Measurements from ENCODE around the gene GALNT10.

GALNT10 gene

GRCh38 chr5:154237376-154237743 lies 46.8 kb downstream of the GALNT10 start:
- WGBS (ENCODE audit: extremely low coverage, insufficient coverage, low lambda C conversion rate): no CpG with 5 or more reads among the region's 5 CpGs
- peaks cover 4% of the 10 kb centered on the region for H3K79me1 ChIP-seq (ENCODE audit: low read length)
- no peak overlapping the region for H3K4ac ChIP-seq (ENCODE audit: low read depth, low read length)
- H3K23ac ChIP-seq (ENCODE audit: low read length): no peak overlapping the region
- no peak overlapping the region for H3K18ac ChIP-seq (ENCODE audit: low read length)
- no peak overlapping the region for H4K5ac ChIP-seq (ENCODE audit: low read length)
- H3K9ac ChIP-seq (ENCODE audit: low read length): no peak overlapping the region
- no peak overlapping the region for H3K4me2 ChIP-seq (ENCODE audit: low read length)
- peaks cover 2% of the 10 kb centered on the region for H3K79me2 ChIP-seq (ENCODE audit: control insufficient read depth, insufficient read depth, low read length)
- no peak overlapping the region for H4K8ac ChIP-seq (ENCODE audit: low read depth, low read length)
- H3K4me3 ChIP-seq (ENCODE audit: low read length): no peak overlapping the region
- H2BK5ac ChIP-seq (ENCODE audit: low read length): no peak overlapping the region
- H3K36me3 ChIP-seq (ENCODE audit: control insufficient read depth, insufficient read depth, low read length): no peaks in the 10 kb centered on the region
- H2BK15ac ChIP-seq (replicated peaks; ENCODE audit: low read depth): no peak overlapping the region
- H2AK5ac ChIP-seq (ENCODE audit: low read length): no peak overlapping the region
- DNase-seq: no peak
- no peak overlapping the region for H2BK120ac ChIP-seq (ENCODE audit: low read depth, low read length)
- H3K27ac ChIP-seq (ENCODE audit: low read depth, low read length): no peak overlapping the region
- H3K4me1 ChIP-seq (ENCODE audit: control insufficient read depth, low read depth, low read length): peaks cover 17% of the 10 kb centered on the region
- H3K27me3 ChIP-seq (ENCODE audit: insufficient read depth, low read length, poor library complexity): no peaks in the 10 kb centered on the region
- no peak overlapping the region for H3K56ac ChIP-seq (ENCODE audit: low read length)

DNA sequence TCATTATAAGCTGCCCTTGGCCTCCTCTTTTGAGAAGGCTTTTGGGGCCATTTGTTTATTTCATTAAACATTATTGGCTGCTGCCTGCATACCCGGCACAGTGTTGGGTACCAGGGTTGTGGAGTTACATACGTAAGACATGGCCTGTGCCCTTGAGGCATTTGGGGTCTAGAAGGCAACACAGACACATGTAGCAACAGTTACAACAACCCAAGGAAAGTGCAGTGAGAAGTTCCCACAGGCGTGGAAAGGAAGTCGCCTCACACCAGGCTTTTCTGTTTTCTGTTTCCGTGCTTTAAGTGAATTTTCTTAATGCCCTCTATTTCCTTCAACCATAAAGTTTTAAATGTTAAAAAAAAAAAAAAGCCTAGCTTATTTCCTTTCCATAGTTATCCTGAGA lies 47.4 kb downstream of the GALNT10 start:
- peaks cover 2% of the 10 kb centered on the region for H3K79me2 ChIP-seq (ENCODE audit: control insufficient read depth, insufficient read depth, low read length)
- no peak overlapping the region for H2BK120ac ChIP-seq (ENCODE audit: low read depth, low read length)
- WGBS (ENCODE audit: extremely low coverage, insufficient coverage, low lambda C conversion rate): no CpG with 5 or more reads among the region's 5 CpGs

DNA sequence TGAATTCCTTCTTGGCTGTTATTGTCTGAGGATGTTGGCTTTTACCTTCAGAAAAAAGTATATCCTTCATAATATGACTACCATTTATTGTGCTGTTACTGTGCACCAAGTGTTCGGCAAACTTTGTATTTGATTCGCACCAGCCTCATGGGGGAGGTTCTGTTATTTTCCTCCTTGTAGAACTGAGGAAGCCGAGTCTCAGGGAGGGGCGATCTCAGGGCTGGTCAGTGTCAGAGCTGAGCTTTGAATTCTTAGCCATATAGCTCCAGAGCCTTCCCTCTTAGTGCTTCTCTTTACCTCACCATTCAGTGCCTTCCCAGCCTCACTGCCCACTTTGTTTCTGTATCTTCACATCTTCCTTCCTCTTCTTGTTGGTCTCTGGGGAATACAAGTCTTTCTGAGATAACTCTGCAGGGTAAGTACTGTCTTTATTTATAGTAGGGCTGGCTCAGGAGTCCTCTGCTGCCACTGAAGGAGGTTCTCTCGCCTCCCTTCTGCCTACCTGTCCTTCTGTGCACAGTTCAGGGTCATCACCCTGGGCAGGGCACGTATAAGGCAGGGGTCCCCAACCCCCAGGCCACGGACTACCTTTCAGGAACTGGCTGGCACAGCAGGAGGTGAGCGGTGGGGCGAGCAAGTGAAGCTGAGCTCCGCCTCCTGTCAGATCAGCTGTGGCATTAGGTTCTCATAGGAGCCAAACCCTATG lies 48.4 kb downstream of the GALNT10 start:
- Histone ChIP-seq H4K8ac (ENCODE audit: low read depth, low read length) (no peak overlapping the region), H3K4ac (ENCODE audit: low read depth, low read length) (no peak overlapping the region), H2BK120ac (ENCODE audit: low read depth, low read length) (no peak overlapping the region), H2BK15ac (replicated peaks; ENCODE audit: low read depth) (no peak overlapping the region), H3K27ac (ENCODE audit: low read depth, low read length) (no peak overlapping the region), H3K56ac (ENCODE audit: low read length) (no peak overlapping the region), H2BK5ac (ENCODE audit: low read length) (no peak overlapping the region), H3K36me3 (ENCODE audit: control insufficient read depth, insufficient read depth, low read length) (no peaks in the 10 kb centered on the region), H3K4me2 (ENCODE audit: low read length) (no peak overlapping the region), H3K18ac (ENCODE audit: low read length) (no peak overlapping the region), H2AK5ac (ENCODE audit: low read length) (no peak overlapping the region), H3K4me1 (ENCODE audit: control insufficient read depth, low read depth, low read length) (peaks cover 20% of the 10 kb centered on the region), H3K27me3 (ENCODE audit: insufficient read depth, low read length, poor library complexity) (no peaks in the 10 kb centered on the region), H4K5ac (ENCODE audit: low read length) (no peak overlapping the region), H3K79me2 (ENCODE audit: control insufficient read depth, insufficient read depth, low read length) (peaks cover 2% of the 10 kb centered on the region), H3K4me3 (ENCODE audit: low read length) (no peak overlapping the region), H3K79me1 (ENCODE audit: low read length) (peaks cover 4% of the 10 kb centered on the region), H3K9ac (ENCODE audit: low read length) (no peak overlapping the region), H3K23ac (ENCODE audit: low read length) (no peak overlapping the region)
- peak; percentile 42 for DNase-seq
- WGBS (ENCODE audit: extremely low coverage, insufficient coverage, low lambda C conversion rate): no CpG with 5 or more reads among the region's 10 CpGs

More for the DNA sequence above, 47.4 kb downstream of the GALNT10 start:
- Histone ChIP-seq H3K9ac (ENCODE audit: low read length) (no peak overlapping the region), H3K27ac (ENCODE audit: low read depth, low read length) (no peak overlapping the region), H3K4me2 (ENCODE audit: low read length) (no peak overlapping the region), H3K27me3 (ENCODE audit: insufficient read depth, low read length, poor library complexity) (no peaks in the 10 kb centered on the region), H3K23ac (ENCODE audit: low read length) (no peak overlapping the region), H2AK5ac (ENCODE audit: low read length) (no peak overlapping the region), H2BK15ac (replicated peaks; ENCODE audit: low read depth) (no peak overlapping the region), H4K8ac (ENCODE audit: low read depth, low read length) (no peak overlapping the region), H3K79me1 (ENCODE audit: low read length) (peaks cover 4% of the 10 kb centered on the region), H3K18ac (ENCODE audit: low read length) (no peak overlapping the region), H3K36me3 (ENCODE audit: control insufficient read depth, insufficient read depth, low read length) (no peaks in the 10 kb centered on the region), H4K5ac (ENCODE audit: low read length) (no peak overlapping the region), H3K4me1 (ENCODE audit: control insufficient read depth, low read depth, low read length) (peaks cover 17% of the 10 kb centered on the region), H3K56ac (ENCODE audit: low read length) (no peak overlapping the region), H3K4me3 (ENCODE audit: low read length) (no peak overlapping the region), H3K4ac (ENCODE audit: low read depth, low read length) (no peak overlapping the region), H2BK5ac (ENCODE audit: low read length) (no peak overlapping the region)
- no peak for DNase-seq

DNA sequence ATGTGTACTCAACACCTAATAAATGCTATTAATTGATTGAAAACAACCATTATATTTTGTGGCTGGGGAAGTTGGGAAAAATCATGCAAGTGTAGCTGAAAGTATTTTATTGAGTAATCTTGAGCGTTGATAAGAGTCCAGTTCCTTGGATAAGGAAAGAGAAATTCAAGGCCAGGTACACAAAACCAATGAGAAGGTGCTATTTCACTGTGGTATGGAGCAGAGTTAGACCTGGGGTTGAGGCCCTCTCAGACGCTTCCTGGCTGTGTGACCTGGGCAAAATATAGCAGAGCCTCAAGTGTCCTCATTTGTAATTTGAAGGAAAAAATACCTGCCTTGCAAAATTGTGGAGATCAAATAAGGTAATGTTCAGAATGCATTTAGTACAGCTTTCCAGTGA lies 50.1 kb downstream of the GALNT10 start:
- no peak overlapping the region for H3K4me3 ChIP-seq (ENCODE audit: low read length)
- no peaks in the 10 kb centered on the region for H3K36me3 ChIP-seq (ENCODE audit: control insufficient read depth, insufficient read depth, low read length)
- no peaks in the 10 kb centered on the region for H3K27me3 ChIP-seq (ENCODE audit: insufficient read depth, low read length, poor library complexity)
- H3K4me2 ChIP-seq (ENCODE audit: low read length): no peak overlapping the region
- no CpG with 5 or more reads among the region's 2 CpGs for WGBS (ENCODE audit: extremely low coverage, insufficient coverage, low lambda C conversion rate)
- no peak overlapping the region for H2BK120ac ChIP-seq (ENCODE audit: low read depth, low read length)
- no peak overlapping the region for H4K5ac ChIP-seq (ENCODE audit: low read length)
- no peak for DNase-seq
- H2BK15ac ChIP-seq (replicated peaks; ENCODE audit: low read depth): no peak overlapping the region
- H3K4me1 ChIP-seq (ENCODE audit: control insufficient read depth, low read depth, low read length): peaks cover 20% of the 10 kb centered on the region
- H3K56ac ChIP-seq (ENCODE audit: low read length): no peak overlapping the region
- peaks cover 10% of the 10 kb centered on the region for H3K79me1 ChIP-seq (ENCODE audit: low read length)
- no peak overlapping the region for H3K18ac ChIP-seq (ENCODE audit: low read length)
- no peak overlapping the region for H2AK5ac ChIP-seq (ENCODE audit: low read length)
- no peak overlapping the region for H3K9ac ChIP-seq (ENCODE audit: low read length)
- H3K79me2 ChIP-seq (ENCODE audit: control insufficient read depth, insufficient read depth, low read length): peaks cover 2% of the 10 kb centered on the region
- no peak overlapping the region for H3K27ac ChIP-seq (ENCODE audit: low read depth, low read length)
- no peak overlapping the region for H4K8ac ChIP-seq (ENCODE audit: low read depth, low read length)
- H3K23ac ChIP-seq (ENCODE audit: low read length): no peak overlapping the region
- H2BK5ac ChIP-seq (ENCODE audit: low read length): no peak overlapping the region
- no peak overlapping the region for H3K4ac ChIP-seq (ENCODE audit: low read depth, low read length)

DNA sequence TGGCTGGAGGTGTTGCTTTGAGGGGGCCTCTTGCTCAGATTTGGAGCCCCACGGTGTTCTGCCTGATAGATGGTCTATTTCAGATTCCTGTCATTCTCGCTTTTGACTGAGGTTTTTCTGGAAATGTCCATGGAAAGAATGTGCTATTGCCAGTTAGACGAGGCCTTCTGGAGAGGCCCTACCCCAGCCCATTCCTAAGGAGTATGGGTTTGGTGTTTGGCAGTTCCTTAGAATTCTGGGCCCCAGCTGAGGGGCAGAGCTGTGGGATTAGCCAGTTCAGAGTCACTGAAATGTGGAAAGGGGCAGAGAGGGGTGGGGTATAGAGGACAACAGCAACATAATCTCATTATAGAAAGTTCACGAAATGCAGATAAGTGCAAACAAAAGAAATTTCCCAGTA lies 50.5 kb downstream of the GALNT10 start:
- Histone ChIP-seq H3K9ac (ENCODE audit: low read length) (no peak overlapping the region), H2AK5ac (ENCODE audit: low read length) (no peak overlapping the region), H3K27ac (ENCODE audit: low read depth, low read length) (no peak overlapping the region)

DNA sequence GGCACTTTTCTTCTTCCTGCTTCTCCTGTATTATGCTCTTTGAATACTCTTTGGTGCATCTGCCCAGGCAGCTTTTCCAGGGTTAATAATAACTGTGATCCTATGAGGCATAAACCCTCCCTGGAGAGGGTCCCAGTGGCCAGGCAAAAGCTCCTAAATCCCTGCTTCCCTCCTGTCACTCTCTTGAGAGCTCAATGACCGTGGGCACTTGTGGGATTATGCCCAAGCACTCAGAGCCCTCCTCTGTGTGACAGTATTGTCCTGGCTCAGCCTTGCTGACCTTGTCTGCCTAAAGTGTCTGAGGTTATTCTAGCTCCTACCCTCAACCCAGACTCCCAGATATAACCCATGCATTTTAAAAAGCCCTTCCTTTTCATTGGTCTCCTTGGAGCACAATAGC lies 51.9 kb downstream of the GALNT10 start:
- Histone ChIP-seq H2BK5ac (ENCODE audit: low read length) (no peak overlapping the region), H3K9ac (ENCODE audit: low read length) (no peak overlapping the region), H3K18ac (ENCODE audit: low read length) (no peak overlapping the region), H3K36me3 (ENCODE audit: control insufficient read depth, insufficient read depth, low read length) (no peaks in the 10 kb centered on the region), H3K4me2 (ENCODE audit: low read length) (no peak overlapping the region), H3K27ac (ENCODE audit: low read depth, low read length) (no peak overlapping the region), H3K4me1 (ENCODE audit: control insufficient read depth, low read depth, low read length) (peaks cover 20% of the 10 kb centered on the region), H3K79me1 (ENCODE audit: low read length) (peaks cover 6% of the 10 kb centered on the region), H4K5ac (ENCODE audit: low read length) (no peak overlapping the region), H2BK15ac (replicated peaks; ENCODE audit: low read depth) (no peak overlapping the region), H2AK5ac (ENCODE audit: low read length) (no peak overlapping the region), H4K8ac (ENCODE audit: low read depth, low read length) (no peak overlapping the region), H3K79me2 (ENCODE audit: control insufficient read depth, insufficient read depth, low read length) (no peaks in the 10 kb centered on the region), H3K56ac (ENCODE audit: low read length) (no peak overlapping the region), H3K27me3 (ENCODE audit: insufficient read depth, low read length, poor library complexity) (no peaks in the 10 kb centered on the region), H3K4ac (ENCODE audit: low read depth, low read length) (no peak overlapping the region), H3K23ac (ENCODE audit: low read length) (no peak overlapping the region), H3K4me3 (ENCODE audit: low read length) (no peak overlapping the region), H2BK120ac (ENCODE audit: low read depth, low read length) (no peak overlapping the region)
- DNase-seq: no peak
- no CpG with 5 or more reads among the region's 1 CpG for WGBS (ENCODE audit: extremely low coverage, insufficient coverage, low lambda C conversion rate)

More for the DNA sequence above, 50.5 kb downstream of the GALNT10 start:
- Histone ChIP-seq H3K4me3 (ENCODE audit: low read length) (no peak overlapping the region), H3K79me1 (ENCODE audit: low read length) (peaks cover 10% of the 10 kb centered on the region), H3K4ac (ENCODE audit: low read depth, low read length) (no peak overlapping the region), H3K23ac (ENCODE audit: low read length) (no peak overlapping the region), H2BK120ac (ENCODE audit: low read depth, low read length) (no peak overlapping the region), H3K18ac (ENCODE audit: low read length) (no peak overlapping the region), H3K4me2 (ENCODE audit: low read length) (no peak overlapping the region), H2BK15ac (replicated peaks; ENCODE audit: low read depth) (no peak overlapping the region), H3K4me1 (ENCODE audit: control insufficient read depth, low read depth, low read length) (peaks cover 20% of the 10 kb centered on the region), H3K27me3 (ENCODE audit: insufficient read depth, low read length, poor library complexity) (no peaks in the 10 kb centered on the region), H3K36me3 (ENCODE audit: control insufficient read depth, insufficient read depth, low read length) (no peaks in the 10 kb centered on the region), H3K56ac (ENCODE audit: low read length) (no peak overlapping the region), H4K5ac (ENCODE audit: low read length) (no peak overlapping the region), H4K8ac (ENCODE audit: low read depth, low read length) (no peak overlapping the region), H2BK5ac (ENCODE audit: low read length) (no peak overlapping the region), H3K79me2 (ENCODE audit: control insufficient read depth, insufficient read depth, low read length) (peaks cover 2% of the 10 kb centered on the region)
- WGBS (ENCODE audit: extremely low coverage, insufficient coverage, low lambda C conversion rate): no CpG with 5 or more reads among the region's 4 CpGs
- DNase-seq: no peak

Data from mesendoderm (in vitro differentiated cells).